Thyroid gland (tissue), 4 donors: Measurements from ENCODE around the gene DCANP1. TPM values are rescaled to one million over a fixed set of nuclear protein-coding genes. Genes with fewer than 3 reads are reported as not detected.

ENCODE experiments used
- DNase-seq, 2 donors: peaks; one replicate each; pipeline ENCODE4 v3.0.0-alpha.2; 2019
- H3K27ac ChIP-seq, 3 donors: fragments of 200-600 bp; sonication (generic); 1 replicate in 2 of 3; 2 replicates in 1 of 3; pipeline ENCODE4 v1.5.1; 2016 to 2019; ENCODE audit warnings: mild to moderate bottlenecking in 1 of 3, moderate library complexity in 1 of 3
- H3K27me3 ChIP-seq: fragments of 200-600 bp; sonication (generic); one replicate; pipeline ENCODE4 v1.5.1; 2019
- H3K36me3 ChIP-seq, 2 donors: fragments of 200-600 bp; sonication (generic); one replicate each; pipeline ENCODE4 v1.5.1; 2016 to 2019
- H3K4me1 ChIP-seq, 2 donors: fragments of 200-600 bp; sonication (generic); one replicate each; pipeline ENCODE4 v1.5.1; 2017 to 2019
- H3K4me3 ChIP-seq, 3 donors: fragments of 200-600 bp; sonication (generic); replicated peaks in 1 of 3; 1 replicate in 2 of 3; 2 replicates in 1 of 3; pipeline ENCODE4 v1.5.1; 2016; ENCODE audit warnings: mild to moderate bottlenecking in 1 of 3
- H3K9me3 ChIP-seq: fragments of 200-600 bp; sonication (generic); one replicate; pipeline ENCODE4 v1.5.1; 2017
- CTCF ChIP-seq, 6 experiments: fragments of 200-600 bp in 3 of 6; fragments of 450-650 bp in 3 of 6; sonication (generic) in 3 of 6; IDR thresholded peaks; one replicate each; pipeline ENCODE4 v1.5.1; 2016 to 2019; ENCODE audit warnings: antibody characterized with exemption in 6 of 6, mild to moderate bottlenecking in 2 of 6, inconsistent platforms in 1 of 6, moderate library complexity in 1 of 6
- POLR2A ChIP-seq, 2 donors: fragments of 450-650 bp; IDR thresholded peaks; one replicate each; pipeline ENCODE4 v1.6.1; 2017; ENCODE audit warnings: antibody characterized with exemption in 2 of 2, mild to moderate bottlenecking in 2 of 2, moderate library complexity in 1 of 2
- WGBS, 2 donors: methylation state at CpG; one replicate each; pipeline ENCODE4 v1.1.5; 2017; 5-methylcytosine and 5-hydroxymethylcytosine counted together
- intact Hi-C: fragments of 100-400 bp; cut with DNase I; formaldehyde crosslinking; loops from one replicate; pipeline ENCODE4 v1.15.1; 2023
- total RNA-seq, 4 donors: library from RNA; depleted of rRNA; stranded (reverse); fragments of >200 nt; gene quantifications; one replicate each; pipeline ENCODE4 v1.2.3, GENCODE V29; 2016

Gene DCANP1
- total RNA-seq, 4 donors from 2014 or later: not detected

GRCh38 chr5:135425641-135426040 is 21.5 kb downstream of the DCANP1 start:
- DNase-seq: no peak
- no peak overlapping the region for H3K27ac ChIP-seq
- WGBS, 2 donors: 39 to 49% methylated on average over 2 of the region's 2 CpGs
- no peaks in the 10 kb centered on the region for H3K36me3 ChIP-seq
- intact Hi-C loops: no loop called here
- H3K4me3 ChIP-seq: no peak overlapping the region
- H3K4me1 ChIP-seq: peaks cover 0 to 16% of the 10 kb centered on the region in 2 donors
- H3K27me3 ChIP-seq: no peaks in the 10 kb centered on the region
- TF ChIP-seq POLR2A (IDR thresholded peaks at IDR 0.05) (no peak), CTCF (IDR thresholded peaks at IDR 0.05) (no peak)
- no peaks in the 10 kb centered on the region for H3K9me3 ChIP-seq

- DNase-seq: no peak
- Histone ChIP-seq H3K27me3 (no peaks in the 10 kb centered on the region), H3K36me3 (no peaks in the 10 kb centered on the region), H3K4me3 (no peak overlapping the region), H3K9me3 (no peaks in the 10 kb centered on the region), H3K27ac (no peak overlapping the region), H3K4me1 (no peaks in the 10 kb centered on the region)
- WGBS, 2 donors: 86 to 92% methylated on average over 1 of the region's 1 CpG
- TF ChIP-seq POLR2A (IDR thresholded peaks at IDR 0.05) (no peak), CTCF (IDR thresholded peaks at IDR 0.05) (no peak)
- intact Hi-C loops: no loop called here
These were observed 23.3 kb downstream of the DCANP1 start for GRCh38 chr5:135423846-135424168.

- no peak overlapping the region for H3K27ac ChIP-seq
- no peaks in the 10 kb centered on the region for H3K9me3 ChIP-seq
- H3K4me3 ChIP-seq: no peak overlapping the region
- H3K36me3 ChIP-seq: no peaks in the 10 kb centered on the region
- H3K27me3 ChIP-seq: no peaks in the 10 kb centered on the region
- no peak for DNase-seq
- TF ChIP-seq POLR2A (IDR thresholded peaks at IDR 0.05) (no peak), CTCF (IDR thresholded peaks at IDR 0.05) (no peak)
- intact Hi-C loops: no loop called here
- H3K4me1 ChIP-seq: no peaks in the 10 kb centered on the region
- 86 to 88% methylated on average over 7 of the region's 7 CpGs for WGBS, 2 donors
These were observed 23.9 kb downstream of the DCANP1 start for GRCh38 chr5:135423146-135423845.

GRCh38 chr5:135422419-135422818 is 24.7 kb downstream of the DCANP1 start:
- Histone ChIP-seq H3K9me3 (no peaks in the 10 kb centered on the region), H3K36me3 (no peaks in the 10 kb centered on the region), H3K27me3 (no peaks in the 10 kb centered on the region), H3K4me1 (no peaks in the 10 kb centered on the region), H3K4me3 (no peak overlapping the region), H3K27ac (no peak overlapping the region)
- no peak for TF ChIP-seq CTCF (IDR thresholded peaks at IDR 0.05)
- TF ChIP-seq POLR2A (IDR thresholded peaks at IDR 0.05): no peak
- DNase-seq: no peak
- intact Hi-C loops: no loop called here

- DNase-seq: no peak
- Histone ChIP-seq H3K27ac (no peak overlapping the region), H3K4me3 (no peak overlapping the region), H3K36me3 (no peaks in the 10 kb centered on the region), H3K4me1 (no peaks in the 10 kb centered on the region), H3K9me3 (no peaks in the 10 kb centered on the region), H3K27me3 (no peaks in the 10 kb centered on the region)
- TF ChIP-seq POLR2A (IDR thresholded peaks at IDR 0.05) (no peak), CTCF (IDR thresholded peaks at IDR 0.05) (no peak)
- intact Hi-C loops: no loop called here
These were observed 30.1 kb downstream of the DCANP1 start for GRCh38 chr5:135417083-135417482.
